OCI-LY3 (cell line): ENCODE results near the gene HIGD1C.

Experiments used
- CTCF ChIP-seq: fragments of 200-600, 300-600 bp; sonication (generic); IDR thresholded peaks from 2 replicates; pipeline ENCODE4 v1.5.1; 2014; ENCODE audit warnings: antibody characterized with exemption, low read length, low read depth
- EZH2phosphoT487 ChIP-seq: fragments of 200-600 bp; shearing (Covaris generic); IDR thresholded peaks from 2 replicates; pipeline ENCODE4 v1.6.1; 2018; ENCODE audit warnings: antibody characterized with exemption, mixed run types, low read depth

- TF ChIP-seq CTCF (no peak), EZH2phosphoT487 (no peak)
Observed at GRCh38 chr12:50924131-50924438, 28.3 kb upstream of the HIGD1C start.
